SK-N-SH treated with all-trans-retinoic acid at 6 μM for 48 hours (cell line): Measurements from ENCODE around the gene TNPO2.

Source experiments
- ATAC-seq: fragments of 200-7000 bp; cut with Tn5 transposase; 3 replicates; pipeline ENCODE4 v1.9.1; 2020; ENCODE audit warnings: mild to moderate bottlenecking, moderate library complexity
- BACH2 ChIP-seq: fragments of 250-450 bp; sonication (Bioruptor Pico); IDR thresholded peaks from 2 replicates; pipeline ENCODE4 v1.9.0; 2021; ENCODE audit warnings: mild to moderate bottlenecking, borderline replicate concordance
- CSDC2 ChIP-seq: fragments of 250-450 bp; sonication (Bioruptor Pico); IDR thresholded peaks from 2 replicates; pipeline ENCODE4 v1.5.0; 2020; ENCODE audit warnings: mild to moderate bottlenecking, moderate library complexity
- ESRRG ChIP-seq: fragments of 250-450 bp; sonication (Bioruptor Pico); IDR thresholded peaks from 2 replicates; pipeline ENCODE4 v1.6.1; 2021; ENCODE audit warnings: mild to moderate bottlenecking
- GLIS3 ChIP-seq: fragments of 250-450 bp; sonication (Bioruptor Pico); IDR thresholded peaks from 2 replicates; pipeline ENCODE4 v1.5.0; 2020; ENCODE audit warnings: mild to moderate bottlenecking, moderate library complexity
- ISL1 ChIP-seq: fragments of 250-450 bp; sonication (Bioruptor Pico); IDR thresholded peaks from 2 replicates; pipeline ENCODE4 v2.1.2; 2022; ENCODE audit warnings: mild to moderate bottlenecking, moderate library complexity
- OSR1 ChIP-seq: fragments of 250-450 bp; sonication (Bioruptor Pico); IDR thresholded peaks from 2 replicates; pipeline ENCODE4 v1.8.0; 2022; ENCODE audit warnings: moderate library complexity, mild to moderate bottlenecking, inconsistent platforms
- PPARA ChIP-seq: fragments of 250-450 bp; sonication (Bioruptor Pico); IDR thresholded peaks from 2 replicates; pipeline ENCODE4 v1.5.0; 2020; ENCODE audit warnings: mild to moderate bottlenecking, borderline replicate concordance
- RARB ChIP-seq: fragments of 250-450 bp; sonication (Bioruptor Pico); IDR thresholded peaks from 2 replicates; pipeline ENCODE4 v1.8.0; 2021; ENCODE audit warnings: mild to moderate bottlenecking, moderate library complexity
- SNAI2 ChIP-seq: fragments of 250-450 bp; sonication (Bioruptor Pico); IDR thresholded peaks from 2 replicates; pipeline ENCODE4 v1.5.0; 2020; ENCODE audit warnings: mild to moderate bottlenecking, moderate library complexity
- TCF4 ChIP-seq: fragments of 250-450 bp; sonication (Bioruptor Pico); IDR thresholded peaks from 2 replicates; pipeline ENCODE4 v1.8.0; 2021; ENCODE audit warnings: mild to moderate bottlenecking, moderate library complexity, borderline replicate concordance
- TOX ChIP-seq: fragments of 250-450 bp; sonication (Bioruptor Pico); IDR thresholded peaks from 2 replicates; pipeline ENCODE4 v1.8.0; 2021; ENCODE audit warnings: mild to moderate bottlenecking, moderate library complexity, borderline replicate concordance
- ZC3H10 ChIP-seq: fragments of 250-450 bp; sonication (Bioruptor Pico); IDR thresholded peaks from 2 replicates; pipeline ENCODE4 v1.5.1; 2021; ENCODE audit warnings: mild to moderate bottlenecking, moderate library complexity
- ZFP3 ChIP-seq: fragments of 250-450 bp; sonication (Bioruptor Pico); IDR thresholded peaks from 2 replicates; pipeline ENCODE4 v1.5.0; 2020; ENCODE audit warnings: mild to moderate bottlenecking, moderate library complexity
- ZFP30 ChIP-seq: fragments of 450-650 bp; formaldehyde crosslinking; IDR thresholded peaks from 2 replicates; pipeline ENCODE4 v1.5.0; 2022; ENCODE audit warnings: mild to moderate bottlenecking, moderate library complexity
- ZNF565 ChIP-seq: fragments of 450-650 bp; formaldehyde crosslinking; conservative IDR thresholded peaks from 2 replicates; pipeline ENCODE4 v1.5.0; 2020; ENCODE audit warnings: low read depth, mild to moderate bottlenecking, moderate library complexity
- ZNF70 ChIP-seq: fragments of 450-650 bp; formaldehyde crosslinking; IDR thresholded peaks from 2 replicates; pipeline ENCODE4 v1.5.0; 2020; ENCODE audit warnings: mild to moderate bottlenecking, moderate library complexity
- ZNF8 ChIP-seq: fragments of 450-650 bp; formaldehyde crosslinking; IDR thresholded peaks from 2 replicates; pipeline ENCODE4 v1.5.0; 2020; ENCODE audit warnings: mild to moderate bottlenecking, moderate library complexity
- TF ChIP-seq, protein P1 (sequence below): fragments of 250-450 bp; sonication (Bioruptor Pico); IDR thresholded peaks from 2 replicates; pipeline ENCODE4 v1.5.1; 2020; ENCODE audit warnings: low read depth, mild to moderate bottlenecking, moderate library complexity
- TF ChIP-seq, protein P2 (sequence below): fragments of 250-450 bp; sonication (Bioruptor Pico); IDR thresholded peaks from 2 replicates; pipeline ENCODE4 v1.8.0; 2020; ENCODE audit warnings: mild to moderate bottlenecking, moderate library complexity, borderline replicate concordance
- TF ChIP-seq, protein P3 (sequence below): fragments of 250-450 bp; sonication (Bioruptor Pico); IDR thresholded peaks from 2 replicates; pipeline ENCODE4 v1.5.1; 2021; ENCODE audit warnings: mild to moderate bottlenecking, moderate library complexity
- TF ChIP-seq, protein P4 (sequence below): fragments of 250-450 bp; sonication (Bioruptor Pico); IDR thresholded peaks from 2 replicates; pipeline ENCODE4 v1.8.0; 2021; ENCODE audit warnings: low read depth, mild to moderate bottlenecking, moderate library complexity, borderline replicate concordance
- TF ChIP-seq, protein P5 (sequence below): fragments of 250-450 bp; sonication (Bioruptor Pico); IDR thresholded peaks from 2 replicates; pipeline ENCODE4 v1.5.0; 2020; ENCODE audit warnings: mild to moderate bottlenecking, moderate library complexity

TNPO2 gene

DNA sequence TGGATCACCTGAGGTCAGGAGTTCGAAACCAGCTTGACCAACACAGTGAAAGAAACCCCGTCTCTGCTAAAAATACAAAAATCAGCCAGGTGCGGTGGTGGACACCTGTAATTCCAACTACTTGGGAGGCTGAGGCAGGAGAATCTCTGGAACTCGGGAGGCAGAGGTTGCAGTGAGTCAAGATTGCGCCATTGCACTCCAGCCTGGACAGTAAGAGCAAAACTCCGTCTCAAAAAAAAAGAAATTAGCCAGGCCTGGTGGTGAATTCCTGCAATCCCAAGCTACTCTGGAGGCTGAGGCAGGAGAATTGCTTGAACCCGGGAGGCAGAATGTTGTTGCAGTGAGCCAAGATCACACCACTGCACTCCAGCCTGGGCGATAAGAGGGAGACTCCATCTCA lies 15.1 kb downstream of the TNPO2 start (continued):
- TF ChIP-seq, protein P1, sequence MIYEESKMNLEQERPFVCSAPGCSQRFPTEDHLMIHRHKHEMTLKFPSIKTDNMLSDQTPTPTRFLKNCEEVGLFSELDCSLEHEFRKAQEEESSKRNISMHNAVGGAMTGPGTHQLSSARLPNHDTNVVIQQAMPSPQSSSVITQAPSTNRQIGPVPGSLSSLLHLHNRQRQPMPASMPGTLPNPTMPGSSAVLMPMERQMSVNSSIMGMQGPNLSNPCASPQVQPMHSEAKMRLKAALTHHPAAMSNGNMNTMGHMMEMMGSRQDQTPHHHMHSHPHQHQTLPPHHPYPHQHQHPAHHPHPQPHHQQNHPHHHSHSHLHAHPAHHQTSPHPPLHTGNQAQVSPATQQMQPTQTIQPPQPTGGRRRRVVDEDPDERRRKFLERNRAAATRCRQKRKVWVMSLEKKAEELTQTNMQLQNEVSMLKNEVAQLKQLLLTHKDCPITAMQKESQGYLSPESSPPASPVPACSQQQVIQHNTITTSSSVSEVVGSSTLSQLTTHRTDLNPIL (CRISPR knock-in tag) = no peak
- TF ChIP-seq, protein P2, sequence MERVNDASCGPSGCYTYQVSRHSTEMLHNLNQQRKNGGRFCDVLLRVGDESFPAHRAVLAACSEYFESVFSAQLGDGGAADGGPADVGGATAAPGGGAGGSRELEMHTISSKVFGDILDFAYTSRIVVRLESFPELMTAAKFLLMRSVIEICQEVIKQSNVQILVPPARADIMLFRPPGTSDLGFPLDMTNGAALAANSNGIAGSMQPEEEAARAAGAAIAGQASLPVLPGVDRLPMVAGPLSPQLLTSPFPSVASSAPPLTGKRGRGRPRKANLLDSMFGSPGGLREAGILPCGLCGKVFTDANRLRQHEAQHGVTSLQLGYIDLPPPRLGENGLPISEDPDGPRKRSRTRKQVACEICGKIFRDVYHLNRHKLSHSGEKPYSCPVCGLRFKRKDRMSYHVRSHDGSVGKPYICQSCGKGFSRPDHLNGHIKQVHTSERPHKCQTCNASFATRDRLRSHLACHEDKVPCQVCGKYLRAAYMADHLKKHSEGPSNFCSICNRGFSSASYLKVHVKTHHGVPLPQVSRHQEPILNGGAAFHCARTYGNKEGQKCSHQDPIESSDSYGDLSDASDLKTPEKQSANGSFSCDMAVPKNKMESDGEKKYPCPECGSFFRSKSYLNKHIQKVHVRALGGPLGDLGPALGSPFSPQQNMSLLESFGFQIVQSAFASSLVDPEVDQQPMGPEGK (CRISPR knock-in tag) = no peak
- TF ChIP-seq, protein P3, sequence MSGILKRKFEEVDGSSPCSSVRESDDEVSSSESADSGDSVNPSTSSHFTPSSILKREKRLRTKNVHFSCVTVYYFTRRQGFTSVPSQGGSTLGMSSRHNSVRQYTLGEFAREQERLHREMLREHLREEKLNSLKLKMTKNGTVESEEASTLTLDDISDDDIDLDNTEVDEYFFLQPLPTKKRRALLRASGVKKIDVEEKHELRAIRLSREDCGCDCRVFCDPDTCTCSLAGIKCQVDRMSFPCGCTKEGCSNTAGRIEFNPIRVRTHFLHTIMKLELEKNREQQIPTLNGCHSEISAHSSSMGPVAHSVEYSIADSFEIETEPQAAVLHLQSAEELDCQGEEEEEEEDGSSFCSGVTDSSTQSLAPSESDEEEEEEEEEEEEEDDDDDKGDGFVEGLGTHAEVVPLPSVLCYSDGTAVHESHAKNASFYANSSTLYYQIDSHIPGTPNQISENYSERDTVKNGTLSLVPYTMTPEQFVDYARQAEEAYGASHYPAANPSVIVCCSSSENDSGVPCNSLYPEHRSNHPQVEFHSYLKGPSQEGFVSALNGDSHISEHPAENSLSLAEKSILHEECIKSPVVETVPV (CRISPR knock-in tag) = no peak
- TF ChIP-seq TOX (CRISPR knock-in tag) (no peak), RARB (CRISPR knock-in tag) (no peak), CSDC2 (no peak), SNAI2 (CRISPR knock-in tag) (no peak), ZFP30 (CRISPR knock-in tag) (no peak), BACH2 (no peak), ZNF8 (no peak), ZC3H10 (CRISPR knock-in tag) (no peak)

DNA sequence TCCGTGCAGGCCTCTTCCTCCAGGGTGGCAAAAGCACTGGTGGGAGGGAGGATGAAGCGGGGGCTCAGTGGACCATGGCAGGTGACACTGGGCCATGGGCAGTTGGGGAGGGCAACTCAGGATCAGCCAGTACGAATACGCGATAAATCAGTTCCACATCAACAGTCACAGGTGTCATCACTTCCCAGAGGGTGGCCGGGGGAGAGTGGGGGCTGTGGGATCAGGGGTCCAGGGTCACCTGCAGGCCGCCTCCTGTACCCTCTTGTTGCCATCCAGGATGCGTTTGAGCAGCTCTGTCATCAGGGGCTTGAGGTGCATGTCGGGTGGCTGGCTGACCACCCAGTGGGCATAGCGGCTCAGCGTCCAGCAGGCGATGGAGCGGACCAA lies 17.4 kb downstream of the TNPO2 start:
- no peak for ATAC-seq
- TF ChIP-seq, protein P1 (CRISPR knock-in tag) = no peak
- TF ChIP-seq ZFP3 (no peak), CSDC2 (no peak), ESRRG (no peak), TOX (CRISPR knock-in tag) (no peak), TCF4 (CRISPR knock-in tag) (no peak)
- TF ChIP-seq, protein P4, sequence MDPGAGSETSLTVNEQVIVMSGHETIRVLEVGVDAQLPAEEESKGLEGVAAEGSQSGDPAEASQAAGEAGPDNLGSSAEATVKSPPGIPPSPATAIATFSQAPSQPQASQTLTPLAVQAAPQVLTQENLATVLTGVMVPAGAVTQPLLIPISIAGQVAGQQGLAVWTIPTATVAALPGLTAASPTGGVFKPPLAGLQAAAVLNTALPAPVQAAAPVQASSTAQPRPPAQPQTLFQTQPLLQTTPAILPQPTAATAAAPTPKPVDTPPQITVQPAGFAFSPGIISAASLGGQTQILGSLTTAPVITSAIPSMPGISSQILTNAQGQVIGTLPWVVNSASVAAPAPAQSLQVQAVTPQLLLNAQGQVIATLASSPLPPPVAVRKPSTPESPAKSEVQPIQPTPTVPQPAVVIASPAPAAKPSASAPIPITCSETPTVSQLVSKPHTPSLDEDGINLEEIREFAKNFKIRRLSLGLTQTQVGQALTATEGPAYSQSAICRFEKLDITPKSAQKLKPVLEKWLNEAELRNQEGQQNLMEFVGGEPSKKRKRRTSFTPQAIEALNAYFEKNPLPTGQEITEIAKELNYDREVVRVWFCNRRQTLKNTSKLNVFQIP (CRISPR knock-in tag) = no peak

DNA sequence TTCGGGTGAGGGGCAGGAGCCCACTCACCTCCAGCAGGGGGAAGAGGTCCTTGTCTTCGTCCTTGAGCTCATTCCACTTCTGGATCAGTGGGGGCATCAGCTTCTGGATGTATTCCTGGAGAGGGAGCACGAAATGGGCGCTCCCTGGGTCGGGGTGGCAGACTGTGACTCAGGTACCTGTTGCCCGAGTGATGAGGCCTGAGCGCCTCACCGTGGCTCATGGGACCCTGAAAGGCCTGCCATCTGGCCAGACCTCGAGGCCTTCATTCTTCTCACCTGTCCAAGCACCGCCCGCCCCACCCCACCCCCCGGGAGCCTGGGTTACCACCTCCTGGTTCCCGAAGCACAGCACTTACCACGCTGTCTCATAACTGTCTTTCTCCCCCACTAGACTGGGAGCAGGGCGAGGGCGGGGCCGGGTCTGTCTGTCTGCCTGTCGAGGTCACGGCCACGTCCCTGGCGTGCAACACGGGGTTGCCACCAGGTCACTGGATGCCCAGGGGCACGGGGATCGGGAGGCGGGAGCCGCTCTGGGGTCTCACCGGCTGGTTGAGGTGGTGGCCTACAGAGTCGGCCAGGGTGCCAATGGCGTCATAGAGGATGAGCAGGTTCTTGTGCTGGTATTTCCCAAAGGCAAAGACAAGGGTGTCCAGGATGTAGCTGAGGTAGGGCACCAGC lies 17.9 kb downstream of the TNPO2 start:
- TF ChIP-seq, protein P5, sequence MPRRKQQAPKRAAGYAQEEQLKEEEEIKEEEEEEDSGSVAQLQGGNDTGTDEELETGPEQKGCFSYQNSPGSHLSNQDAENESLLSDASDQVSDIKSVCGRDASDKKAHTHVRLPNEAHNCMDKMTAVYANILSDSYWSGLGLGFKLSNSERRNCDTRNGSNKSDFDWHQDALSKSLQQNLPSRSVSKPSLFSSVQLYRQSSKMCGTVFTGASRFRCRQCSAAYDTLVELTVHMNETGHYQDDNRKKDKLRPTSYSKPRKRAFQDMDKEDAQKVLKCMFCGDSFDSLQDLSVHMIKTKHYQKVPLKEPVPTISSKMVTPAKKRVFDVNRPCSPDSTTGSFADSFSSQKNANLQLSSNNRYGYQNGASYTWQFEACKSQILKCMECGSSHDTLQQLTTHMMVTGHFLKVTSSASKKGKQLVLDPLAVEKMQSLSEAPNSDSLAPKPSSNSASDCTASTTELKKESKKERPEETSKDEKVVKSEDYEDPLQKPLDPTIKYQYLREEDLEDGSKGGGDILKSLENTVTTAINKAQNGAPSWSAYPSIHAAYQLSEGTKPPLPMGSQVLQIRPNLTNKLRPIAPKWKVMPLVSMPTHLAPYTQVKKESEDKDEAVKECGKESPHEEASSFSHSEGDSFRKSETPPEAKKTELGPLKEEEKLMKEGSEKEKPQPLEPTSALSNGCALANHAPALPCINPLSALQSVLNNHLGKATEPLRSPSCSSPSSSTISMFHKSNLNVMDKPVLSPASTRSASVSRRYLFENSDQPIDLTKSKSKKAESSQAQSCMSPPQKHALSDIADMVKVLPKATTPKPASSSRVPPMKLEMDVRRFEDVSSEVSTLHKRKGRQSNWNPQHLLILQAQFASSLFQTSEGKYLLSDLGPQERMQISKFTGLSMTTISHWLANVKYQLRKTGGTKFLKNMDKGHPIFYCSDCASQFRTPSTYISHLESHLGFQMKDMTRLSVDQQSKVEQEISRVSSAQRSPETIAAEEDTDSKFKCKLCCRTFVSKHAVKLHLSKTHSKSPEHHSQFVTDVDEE (CRISPR knock-in tag) = no peak
- TF ChIP-seq ZNF565 (CRISPR knock-in tag) (no peak), RARB (CRISPR knock-in tag) (no peak), ISL1 (CRISPR knock-in tag) (no peak), TCF4 (CRISPR knock-in tag) (no peak), OSR1 (CRISPR knock-in tag) (no peak), PPARA (CRISPR knock-in tag) (no peak), TOX (CRISPR knock-in tag) (no peak), ESRRG (no peak), ZFP3 (no peak), BACH2 (no peak), ZNF70 (CRISPR knock-in tag) (no peak), GLIS3 (CRISPR knock-in tag) (no peak)
- no peak for ATAC-seq
